Stomach smooth muscle (tissue), 2 donors: ENCODE measurements around the gene EMC9.
A peak's percentile ranks its signal among the peaks of the same experiment; 100 is the strongest.

Experiments used
- H3K27ac ChIP-seq: one replicate; pipeline ENCODE4 v1.7.0; 2013; ENCODE audit warnings: mild to moderate bottlenecking, low read length, inconsistent platforms
- H3K27me3 ChIP-seq, 2 donors: one replicate each; pipeline ENCODE4 v1.7.0; 2013; ENCODE audit warnings: low read length in 2 of 2; ENCODE audit not compliant: insufficient read depth in 2 of 2, control insufficient read depth in 1 of 2
- H3K36me3 ChIP-seq, 2 donors: one replicate each; pipeline ENCODE4 v1.7.0; 2013; ENCODE audit warnings: low read length in 2 of 2; ENCODE audit not compliant: control insufficient read depth in 2 of 2, insufficient read depth in 2 of 2
- H3K4me1 ChIP-seq: one replicate; pipeline ENCODE4 v1.7.0; 2013; ENCODE audit warnings: low read length; ENCODE audit not compliant: control insufficient read depth, insufficient read depth
- H3K4me3 ChIP-seq, 2 donors: one replicate each; pipeline ENCODE4 v1.7.0; 2013; ENCODE audit warnings: low read length in 2 of 2
- H3K9ac ChIP-seq, 2 donors: one replicate each; pipeline ENCODE4 v1.7.0; 2013; ENCODE audit warnings: low read length in 2 of 2, mild to moderate bottlenecking in 1 of 2
- H3K9me3 ChIP-seq, 2 donors: one replicate each; pipeline ENCODE4 v1.7.0; 2013; ENCODE audit warnings: low read length in 2 of 2; ENCODE audit not compliant: control insufficient read depth in 2 of 2
- donor health status: healthy.
- donor health status: Pancreatic carcinoma.

Gene EMC9

DNA sequence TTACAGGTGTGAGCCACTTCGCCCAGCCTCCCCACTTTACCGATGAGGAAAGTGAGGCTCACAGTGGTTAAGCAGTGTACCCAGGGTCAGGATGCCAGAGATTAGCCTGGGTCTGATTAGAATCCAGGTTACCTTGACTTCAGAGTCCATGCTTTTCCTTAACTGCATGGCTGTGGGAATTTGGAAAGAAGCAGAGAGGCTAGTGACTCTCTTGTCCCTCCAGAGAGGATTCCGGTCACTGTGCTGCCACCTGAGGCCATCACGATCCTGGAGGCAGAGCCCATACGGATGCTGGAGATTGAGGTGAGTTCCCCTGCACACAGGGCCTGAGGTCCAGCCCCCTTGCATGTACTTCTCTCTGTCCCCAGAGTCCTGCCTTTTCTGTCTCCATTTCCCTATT is 35.2 kb upstream of the EMC9 start:
- H3K4me1 ChIP-seq = peaks cover 18% of the 10 kb centered on the region
- H3K4me3 ChIP-seq = no peak overlapping the region
- no peaks in the 10 kb centered on the region for H3K27me3 ChIP-seq
- no peak overlapping the region for H3K9ac ChIP-seq
- no peak overlapping the region for H3K27ac ChIP-seq
- H3K9me3 ChIP-seq = no peaks in the 10 kb centered on the region
- peaks cover 6 to 18% of the 10 kb centered on the region in 2 donors for H3K36me3 ChIP-seq

DNA sequence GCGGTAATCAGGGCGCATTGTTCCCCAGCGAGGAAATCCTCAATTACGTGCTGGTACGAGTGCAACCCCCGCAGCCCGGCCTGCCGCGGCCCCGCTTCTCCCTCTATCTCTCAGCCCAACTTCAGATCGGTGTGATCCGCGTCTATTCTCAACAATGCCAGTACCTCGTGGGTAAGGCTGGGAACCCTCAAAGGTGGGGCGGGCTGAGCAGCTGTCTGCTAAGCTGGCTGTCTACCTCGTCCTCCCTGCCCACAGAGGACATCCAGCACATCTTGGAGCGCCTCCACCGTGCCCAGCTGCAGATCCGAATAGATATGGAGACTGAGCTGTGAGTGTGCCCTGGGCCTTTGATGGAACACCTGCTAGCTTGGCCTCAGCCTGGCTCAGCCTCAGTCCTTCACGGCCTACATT is 31.5 kb upstream of the EMC9 start:
- Histone ChIP-seq H3K4me3 (peak overlapping the region in 1 of 2 donors; percentile 74), H3K9me3 (no peaks in the 10 kb centered on the region), H3K27me3 (no peaks in the 10 kb centered on the region), H3K9ac (peak overlapping the region; percentile 13 to 48), H3K27ac (peak overlapping the region; percentile 24), H3K36me3 (peaks cover 4 to 12% of the 10 kb centered on the region in 2 donors), H3K4me1 (peaks cover 14% of the 10 kb centered on the region)

DNA sequence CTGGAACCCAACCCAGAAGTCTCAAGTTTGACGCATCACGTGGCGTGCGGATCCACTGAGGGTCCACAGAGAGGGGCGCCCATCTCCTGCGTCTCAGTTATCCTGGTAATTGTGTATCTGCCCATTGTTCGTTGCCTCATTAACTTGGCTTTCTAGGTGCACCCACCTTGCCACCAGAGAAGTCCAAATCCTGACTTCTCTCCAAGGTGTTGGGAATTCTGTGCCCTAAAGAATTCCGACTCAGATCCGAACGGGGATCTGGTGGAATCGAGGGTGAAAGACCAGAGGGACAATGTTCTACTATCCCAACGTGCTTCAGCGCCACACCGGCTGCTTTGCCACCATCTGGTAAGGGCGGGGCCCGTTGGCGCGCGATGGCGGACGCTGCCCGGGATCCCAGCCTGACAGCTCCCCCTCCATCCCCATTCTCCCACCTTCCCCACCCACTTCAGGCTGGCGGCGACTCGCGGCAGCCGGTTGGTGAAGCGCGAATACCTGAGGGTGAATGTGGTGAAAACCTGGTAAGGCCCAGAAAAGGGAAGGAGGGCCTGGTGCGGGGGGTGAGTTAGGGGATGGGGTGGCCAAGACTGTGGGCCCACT is 31.0 kb upstream of the EMC9 start:
- H3K36me3 ChIP-seq = peaks cover 4 to 16% of the 10 kb centered on the region in 2 donors

DNA sequence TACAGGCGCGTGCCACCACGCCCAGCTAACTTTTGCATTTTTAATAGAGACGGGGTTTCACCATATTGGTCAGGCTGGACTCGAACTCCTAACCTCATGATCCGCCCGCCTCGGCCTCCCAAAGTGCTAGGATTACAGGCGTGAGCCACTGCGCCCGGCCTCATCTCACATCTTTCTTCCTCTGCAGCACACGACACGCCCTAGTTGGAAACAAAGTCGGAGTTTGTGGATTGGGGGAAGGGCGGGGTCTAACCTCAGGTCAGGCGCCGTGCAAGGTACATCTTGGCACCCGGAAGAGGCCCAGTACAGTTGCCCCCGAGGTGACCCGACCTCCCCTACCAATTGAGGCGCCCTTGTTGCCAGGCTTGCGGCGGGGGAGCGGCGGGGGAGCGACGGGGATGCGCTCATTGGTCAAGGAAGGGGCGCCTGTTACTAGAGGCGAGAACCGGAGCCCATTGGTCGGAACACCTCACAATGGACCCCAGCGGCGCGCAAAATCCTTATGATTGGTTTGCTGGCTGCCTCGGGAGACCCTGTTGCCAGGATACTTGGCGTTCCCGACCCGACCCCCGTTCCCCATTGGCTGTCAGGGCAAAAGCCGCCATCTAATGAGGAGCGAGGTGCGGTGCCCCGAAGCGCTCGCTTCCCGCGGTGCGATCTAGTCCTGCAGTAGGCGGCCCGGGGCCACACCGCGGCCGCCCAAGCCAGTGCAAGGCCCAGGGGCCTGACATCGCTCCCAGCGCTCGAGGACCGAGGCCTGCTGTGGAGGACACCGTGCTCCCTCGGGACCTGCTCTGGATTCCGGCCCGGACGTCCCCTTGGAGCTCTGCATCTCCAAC is 30.2 kb upstream of the EMC9 start, which contains the start of gene REC8:
REC8 (plus strand) TSS at position 659 of the 839 bp plus-strand sequence. CDS start 473 bp downstream, outside the sequence.
- Histone ChIP-seq H3K27me3 (no peaks in the 10 kb centered on the region), H3K9ac (peak within 1 kb of the TSS; percentile 21 to 48), H3K4me3 (peak within 1 kb of the TSS; percentile 58 to 74), H3K36me3 (peaks cover 6 to 16% of the 10 kb centered on the region in 2 donors), H3K9me3 (no peaks in the 10 kb centered on the region), H3K4me1 (peaks cover 14% of the 10 kb centered on the region), H3K27ac (peak within 1 kb of the TSS; percentile 37)

More for the DNA sequence above, 31.0 kb upstream of the EMC9 start:
- Histone ChIP-seq H3K27me3 (no peaks in the 10 kb centered on the region), H3K4me1 (peaks cover 14% of the 10 kb centered on the region), H3K4me3 (peak overlapping the region; percentile 58 to 74), H3K9me3 (no peaks in the 10 kb centered on the region), H3K27ac (peak overlapping the region; percentile 24), H3K9ac (peak overlapping the region; percentile 21 to 48)

DNA sequence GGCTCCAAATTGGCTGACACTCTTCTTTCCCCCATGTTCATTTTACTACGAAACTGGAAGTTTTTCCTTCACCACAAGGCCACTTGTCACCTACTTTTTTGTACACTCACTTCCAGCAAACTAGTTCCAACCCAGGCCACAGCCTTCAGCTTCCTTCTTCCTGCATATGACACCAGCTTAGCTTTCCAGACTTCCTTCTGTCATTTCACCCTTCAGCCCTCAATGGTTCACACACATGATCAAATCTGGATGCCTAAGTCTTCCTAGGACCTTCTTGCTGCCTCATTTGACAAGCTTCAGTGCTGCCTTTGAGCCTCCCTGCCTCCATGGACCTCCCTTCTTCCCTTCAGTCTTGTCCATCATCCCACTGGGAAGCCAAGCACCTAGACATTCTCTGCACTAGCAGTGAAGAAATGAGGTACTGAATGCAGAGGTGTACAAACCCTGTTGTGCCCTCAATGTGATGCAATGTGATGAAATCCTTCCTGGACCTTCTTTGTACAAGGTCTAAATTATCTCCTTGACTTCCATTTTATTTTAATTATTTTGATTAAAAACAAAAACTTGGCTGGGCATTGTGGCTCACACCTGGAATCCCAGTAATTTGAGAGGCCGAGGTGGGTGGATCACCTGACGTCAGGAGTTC is 26.2 kb upstream of the EMC9 start:
- Histone ChIP-seq H3K9me3 (no peaks in the 10 kb centered on the region), H3K27ac (no peak overlapping the region), H3K36me3 (peaks cover 36 to 50% of the 10 kb centered on the region in 2 donors), H3K4me3 (no peak overlapping the region), H3K9ac (no peak overlapping the region), H3K4me1 (peaks cover 17% of the 10 kb centered on the region), H3K27me3 (no peaks in the 10 kb centered on the region)

DNA sequence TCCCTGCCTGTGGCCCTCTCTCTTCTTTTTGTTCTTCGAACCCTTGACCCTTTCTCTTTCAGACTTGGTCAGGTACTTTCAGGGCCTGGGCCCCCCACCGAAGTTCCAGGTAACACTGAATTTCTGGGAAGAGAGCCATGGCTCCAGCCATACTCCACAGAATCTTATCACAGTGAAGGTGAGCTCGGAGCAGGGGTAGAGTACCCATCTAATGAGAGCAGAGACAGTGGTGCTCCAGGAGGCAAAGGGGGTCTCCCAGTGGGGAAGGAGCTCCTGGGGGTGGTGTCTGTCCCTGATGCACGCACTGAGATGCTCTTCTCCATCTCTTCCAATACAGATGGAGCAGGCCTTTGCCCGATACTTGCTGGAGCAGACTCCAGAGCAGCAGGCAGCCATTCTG is 24.4 kb upstream of the EMC9 start:
- peaks cover 22% of the 10 kb centered on the region for H3K4me1 ChIP-seq

DNA sequence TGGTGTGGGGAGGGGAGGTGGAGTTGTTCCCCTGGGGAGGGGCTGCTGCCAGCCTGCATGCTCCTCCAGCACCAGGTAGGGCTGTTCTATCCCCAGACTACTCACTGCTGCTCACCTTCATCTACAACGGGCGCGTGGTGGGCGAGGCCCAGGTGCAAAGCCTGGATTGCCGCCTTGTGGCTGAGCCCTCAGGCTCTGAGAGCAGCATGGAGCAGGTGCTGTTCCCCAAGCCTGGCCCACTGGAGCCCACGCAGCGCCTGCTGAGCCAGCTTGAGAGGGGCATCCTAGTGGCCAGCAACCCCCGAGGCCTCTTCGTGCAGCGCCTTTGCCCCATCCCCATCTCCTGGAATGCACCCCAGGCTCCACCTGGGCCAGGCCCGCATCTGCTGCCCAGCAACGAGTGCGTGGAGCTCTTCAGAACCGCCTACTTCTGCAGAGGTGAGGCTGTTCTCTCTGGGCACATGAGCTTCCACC is 23.2 kb upstream of the EMC9 start:
- Histone ChIP-seq H3K27me3 (no peaks in the 10 kb centered on the region), H3K4me3 (no peak overlapping the region), H3K9ac (no peak overlapping the region), H3K4me1 (peaks cover 26% of the 10 kb centered on the region), H3K36me3 (peaks cover 45 to 55% of the 10 kb centered on the region in 2 donors), H3K27ac (no peak overlapping the region), H3K9me3 (no peaks in the 10 kb centered on the region)

More for the DNA sequence above, 24.4 kb upstream of the EMC9 start:
- Histone ChIP-seq H3K4me3 (no peak overlapping the region), H3K9me3 (no peaks in the 10 kb centered on the region), H3K27me3 (no peaks in the 10 kb centered on the region), H3K36me3 (peaks cover 36 to 50% of the 10 kb centered on the region in 2 donors), H3K27ac (no peak overlapping the region), H3K9ac (no peak overlapping the region)

DNA sequence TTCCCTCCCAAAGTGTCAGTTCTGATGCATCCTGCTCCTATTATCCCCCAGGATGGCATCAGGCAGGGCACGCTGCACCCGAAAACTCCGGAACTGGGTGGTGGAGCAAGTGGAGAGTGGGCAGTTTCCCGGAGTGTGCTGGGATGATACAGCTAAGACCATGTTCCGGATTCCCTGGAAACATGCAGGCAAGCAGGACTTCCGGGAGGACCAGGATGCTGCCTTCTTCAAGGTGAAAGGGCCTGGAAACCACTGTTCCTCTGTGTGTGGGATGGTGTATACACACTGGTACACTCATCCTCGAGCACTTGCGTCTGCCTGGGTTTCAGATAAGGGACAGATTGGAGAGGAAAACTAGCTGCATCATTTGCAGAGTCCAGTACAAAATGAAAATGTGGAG is 20.7 kb upstream of the EMC9 start:
- peak overlapping the region; percentile 91 to 96 for H3K9ac ChIP-seq
- no peaks in the 10 kb centered on the region for H3K27me3 ChIP-seq
- peaks cover 26% of the 10 kb centered on the region for H3K4me1 ChIP-seq
- H3K27ac ChIP-seq = peak overlapping the region; percentile 88
- no peaks in the 10 kb centered on the region for H3K9me3 ChIP-seq
- peaks cover 56 to 58% of the 10 kb centered on the region in 2 donors for H3K36me3 ChIP-seq
- H3K4me3 ChIP-seq = peak overlapping the region; percentile 91 to 98

DNA sequence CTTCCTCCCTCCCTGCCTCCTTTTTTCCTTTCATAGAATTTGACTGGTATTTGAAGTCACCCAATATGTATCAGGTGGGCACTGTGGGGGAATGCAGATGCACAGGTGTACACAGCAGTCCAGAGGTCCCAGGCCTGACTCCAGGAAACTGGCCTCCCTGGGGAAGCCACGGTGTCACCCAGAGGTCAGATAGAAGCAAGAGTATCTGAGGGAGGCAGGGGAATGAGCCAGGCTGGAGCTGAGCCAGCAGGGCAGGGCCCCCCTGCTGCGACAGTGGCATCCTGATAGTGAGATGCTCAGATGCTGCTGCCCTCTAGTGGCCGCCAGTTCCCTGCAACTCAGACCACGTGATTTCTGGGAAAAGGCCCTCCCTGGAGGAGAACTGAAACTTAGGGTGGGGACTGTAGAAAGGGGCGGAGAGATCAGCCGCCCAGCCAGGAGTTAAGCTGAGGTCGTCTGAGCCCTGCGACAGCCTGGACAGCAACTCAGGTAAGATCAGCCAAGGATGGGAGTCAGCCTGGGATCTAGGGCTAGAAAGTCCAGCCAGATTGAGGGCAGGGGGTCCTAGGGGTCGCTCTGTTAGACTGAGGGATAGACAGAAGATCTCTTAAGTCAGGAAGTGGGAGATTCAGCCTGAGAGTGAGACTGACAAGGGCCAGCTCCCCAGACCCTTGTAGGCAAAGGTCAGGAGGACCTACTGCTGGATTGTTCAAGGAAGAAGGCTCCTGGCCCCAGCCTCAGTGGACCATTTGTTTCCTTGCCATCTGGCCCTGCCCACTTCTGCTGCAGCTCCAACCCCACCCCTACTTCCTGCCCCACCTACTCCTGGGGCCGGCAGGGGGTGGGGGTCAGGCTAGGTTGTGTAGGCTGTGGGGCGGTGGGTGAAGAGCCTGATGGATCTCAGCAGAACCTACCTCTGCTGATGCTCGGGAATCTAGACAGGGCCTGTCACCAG is 19.7 kb upstream of the EMC9 start, which contains the start of gene IRF9:
IRF9 (plus strand) TSS at position 416 of the 955 bp plus-strand sequence. CDS start 880 bp downstream, outside the sequence.
- Histone ChIP-seq H3K27me3 (no peaks in the 10 kb centered on the region), H3K9me3 (no peaks in the 10 kb centered on the region), H3K36me3 (peaks cover 52 to 60% of the 10 kb centered on the region in 2 donors), H3K4me3 (peak within 1 kb of the TSS; percentile 91 to 98), H3K9ac (peak within 1 kb of the TSS; percentile 91 to 96), H3K27ac (peak within 1 kb of the TSS; percentile 88), H3K4me1 (peaks cover 26% of the 10 kb centered on the region)
